HG03196 (cell line): Measurements from ENCODE around the gene PELO.
"Not testable (repeated sequence)": the region's sequence is repeated elsewhere in the genome, so short reads cannot be mapped to it uniquely, and the experiment has no call there.

Source experiments
- ATAC-seq: cut with Tn5 transposase; IDR thresholded peaks from one replicate; pipeline ENCODE4 v1.9.1; 2021; ENCODE audit not compliant: unreplicated experiment

The PELO gene, protein sequence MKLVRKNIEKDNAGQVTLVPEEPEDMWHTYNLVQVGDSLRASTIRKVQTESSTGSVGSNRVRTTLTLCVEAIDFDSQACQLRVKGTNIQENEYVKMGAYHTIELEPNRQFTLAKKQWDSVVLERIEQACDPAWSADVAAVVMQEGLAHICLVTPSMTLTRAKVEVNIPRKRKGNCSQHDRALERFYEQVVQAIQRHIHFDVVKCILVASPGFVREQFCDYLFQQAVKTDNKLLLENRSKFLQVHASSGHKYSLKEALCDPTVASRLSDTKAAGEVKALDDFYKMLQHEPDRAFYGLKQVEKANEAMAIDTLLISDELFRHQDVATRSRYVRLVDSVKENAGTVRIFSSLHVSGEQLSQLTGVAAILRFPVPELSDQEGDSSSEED

DNA sequence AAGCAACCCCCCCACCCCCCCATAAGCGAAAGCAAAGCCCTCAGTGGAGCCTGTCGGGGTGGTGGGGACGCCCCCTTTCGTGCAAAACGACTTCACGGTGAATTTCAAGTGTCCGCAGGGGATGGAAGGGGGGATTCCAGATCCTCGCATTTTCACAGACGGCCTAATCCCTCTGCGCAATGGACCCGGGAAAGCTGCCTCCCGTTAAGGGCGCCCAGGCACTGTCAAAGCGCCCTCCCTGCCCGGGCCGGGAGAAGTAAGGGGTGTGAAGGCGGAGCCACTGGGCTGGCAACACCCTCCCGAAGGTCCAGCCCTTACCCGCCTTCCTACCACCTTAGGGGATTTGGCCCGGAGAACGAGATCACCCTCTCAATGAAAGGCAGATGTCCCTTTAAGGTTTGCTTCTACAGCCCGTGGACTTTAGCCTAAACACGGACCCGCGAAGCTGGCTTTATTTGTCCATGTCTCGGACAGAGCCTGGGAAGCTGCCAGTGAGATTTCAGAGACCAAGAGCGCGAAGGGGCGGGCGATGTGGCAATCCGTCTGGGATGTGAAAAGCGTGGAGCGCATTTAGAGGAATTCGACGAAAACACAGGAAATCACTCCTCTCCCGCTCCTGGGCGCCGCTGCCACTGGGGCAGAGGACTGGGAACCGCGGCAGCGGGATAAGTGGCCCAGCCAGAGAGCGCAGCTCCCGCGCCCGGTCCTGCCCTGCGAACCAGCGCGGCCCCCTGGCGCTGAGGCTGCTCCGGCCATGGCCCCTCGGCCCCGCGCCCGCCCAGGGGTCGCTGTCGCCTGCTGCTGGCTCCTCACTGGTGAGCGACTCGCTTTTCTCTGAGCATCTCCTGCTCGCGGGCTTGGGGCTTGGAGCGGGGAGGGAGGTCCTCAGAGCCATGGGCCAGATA, at the start of gene PELO, which contains the start of gene ITGA1:
Gene PELO, plus strand, starts transcription at position 317 of the 905 bp plus-strand sequence. CDS start 12,479 bp downstream, outside the sequence.
Gene ITGA1, plus strand, starts transcription at position 317 of the 905 bp plus-strand sequence. Its CDS starts 438 bp downstream, at position 755.
- ATAC-seq = peak; percentile 85

DNA sequence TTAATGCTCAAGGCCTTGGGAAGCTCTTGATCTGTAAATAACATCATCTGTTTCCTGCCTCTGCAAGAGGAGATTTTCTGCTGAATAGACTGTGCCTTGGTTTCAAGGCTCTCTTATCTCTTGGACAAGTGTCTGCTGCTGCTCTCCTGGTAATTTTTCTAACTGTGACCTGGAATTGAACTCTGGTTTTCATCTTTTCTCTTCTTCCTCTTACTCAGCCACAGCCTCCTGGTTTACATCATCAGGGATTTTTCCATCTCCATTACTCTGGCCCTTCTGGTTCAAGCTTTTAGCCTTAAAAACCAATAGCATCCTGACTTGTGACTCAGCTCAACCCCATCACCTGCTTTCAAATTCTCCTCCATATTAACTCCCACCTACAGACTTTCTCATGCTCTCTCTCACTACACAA, 49.6 kb upstream of the PELO start:
- ATAC-seq = peak; percentile 80

DNA sequence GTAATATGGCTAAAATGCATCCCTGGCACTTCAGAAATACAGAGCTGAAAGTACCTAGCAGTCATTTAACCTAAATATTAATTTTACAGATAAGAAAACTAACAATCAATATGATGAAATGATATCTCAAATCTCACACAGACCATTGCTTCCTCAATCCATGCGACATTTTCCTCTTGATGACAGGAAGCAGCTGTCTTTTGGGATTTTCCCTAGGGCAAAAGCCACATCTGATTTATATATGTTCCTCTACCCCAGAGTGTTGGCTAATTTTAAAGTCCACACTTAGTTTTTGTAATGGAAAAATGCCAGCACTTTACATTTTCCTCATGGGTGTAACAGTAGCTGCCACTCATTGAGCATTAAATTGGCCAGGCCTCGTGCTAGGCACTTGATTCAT, 47.7 kb upstream of the PELO start:
- no peak for ATAC-seq

DNA sequence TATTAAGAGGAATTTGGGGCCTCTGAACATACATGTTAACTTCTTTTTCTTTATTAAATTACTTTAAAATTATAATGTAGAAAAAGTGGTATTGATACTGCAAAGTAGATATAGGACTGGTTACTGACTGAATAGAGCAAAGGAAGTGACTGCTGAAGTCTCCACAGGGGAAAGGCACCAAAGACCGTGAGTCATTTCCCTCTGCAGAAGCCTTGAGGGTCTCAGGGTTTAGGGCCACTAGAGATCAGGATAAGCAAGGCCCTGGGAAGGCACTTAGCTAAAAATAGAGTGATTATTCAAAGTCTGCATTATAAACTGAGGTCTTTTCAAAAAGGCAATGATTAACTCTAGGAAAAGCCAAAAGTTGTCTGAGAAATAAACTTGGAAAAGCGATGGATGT, 44.7 kb upstream of the PELO start:
- no peak for ATAC-seq

DNA sequence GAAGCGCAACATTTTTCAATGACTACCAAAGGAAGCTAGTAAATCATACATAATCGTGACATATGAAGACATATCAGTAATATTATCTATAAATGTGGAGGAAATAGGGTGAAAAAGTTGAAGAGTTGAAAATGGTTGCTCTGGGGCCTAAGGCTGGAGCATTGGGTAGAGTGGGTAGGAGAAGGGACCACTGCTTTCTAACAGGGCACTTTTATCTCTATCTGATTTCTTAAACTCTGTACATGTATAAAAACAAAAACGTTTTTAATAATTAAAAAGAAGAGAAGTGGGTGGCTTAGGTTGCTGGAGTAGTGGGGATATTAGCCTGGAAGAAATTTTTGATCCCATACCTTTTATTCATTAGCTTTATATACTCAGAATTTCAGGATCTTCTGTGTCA, 44.2 kb upstream of the PELO start:
- no peak for ATAC-seq

DNA sequence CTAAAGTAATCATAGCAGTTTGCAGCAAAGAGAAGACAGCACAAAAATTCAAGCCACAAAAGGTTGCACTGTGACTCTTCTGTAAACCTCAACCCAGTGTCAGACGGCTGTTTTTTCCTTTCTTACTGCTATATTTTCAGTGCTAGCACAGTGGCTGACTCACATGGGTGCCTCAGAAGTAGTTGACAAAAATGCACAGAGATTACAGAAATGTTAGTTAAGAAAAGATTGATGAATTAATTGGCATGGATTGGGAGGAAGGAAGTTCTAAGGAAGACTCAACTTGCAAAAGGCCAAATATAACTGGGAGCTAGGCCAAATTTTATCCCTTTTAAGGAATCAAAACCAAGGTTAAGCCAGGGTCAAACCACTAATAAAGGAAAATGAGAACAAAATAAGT, 43.7 kb upstream of the PELO start:
- peak; percentile 76 for ATAC-seq

DNA sequence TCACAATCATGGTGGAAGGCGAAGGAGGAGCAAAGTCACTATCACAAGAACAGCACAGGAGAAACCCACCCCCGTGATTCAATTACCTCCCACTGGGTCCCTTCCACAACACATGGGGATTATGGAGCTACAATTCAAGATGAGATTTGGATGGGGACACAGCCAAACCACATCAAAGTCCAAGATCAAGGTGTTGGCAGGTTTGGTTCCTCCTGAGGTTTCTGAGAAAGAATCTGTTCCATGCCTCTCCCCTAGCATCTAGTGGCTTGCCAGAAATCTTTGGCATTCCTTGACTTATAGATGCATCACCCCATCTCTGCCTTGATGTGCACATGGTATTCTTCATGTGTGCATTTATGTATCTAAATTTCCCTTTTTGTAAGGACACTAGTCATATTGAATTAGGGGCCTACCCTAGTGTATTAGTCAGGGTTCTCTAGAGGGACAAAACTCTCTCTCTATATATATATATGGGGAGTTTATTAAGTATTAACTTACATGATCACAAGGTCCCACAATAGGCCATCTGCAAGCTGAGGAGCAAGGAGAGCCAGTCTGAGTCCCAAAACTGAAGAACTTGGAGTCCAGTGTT, 42.8 kb upstream of the PELO start:
- ATAC-seq = not testable (repeated sequence)

DNA sequence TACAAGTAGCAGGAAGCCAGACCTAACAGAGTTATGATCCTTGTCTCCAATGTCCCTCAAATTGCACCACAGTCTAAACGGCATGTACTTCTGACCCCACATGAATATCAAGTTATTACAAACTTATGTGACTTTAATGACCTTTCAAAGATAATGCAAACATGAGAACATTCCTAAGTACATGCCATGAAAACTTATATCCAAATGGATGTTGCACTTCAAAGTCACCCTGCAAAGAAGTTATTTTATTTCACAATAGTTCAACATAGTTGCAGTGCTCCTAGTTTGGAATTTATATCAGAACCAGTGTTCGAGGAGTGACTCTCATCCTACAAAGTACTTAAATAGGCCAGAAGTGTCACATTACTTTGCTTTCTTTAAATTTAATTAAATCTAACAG, 41.2 kb upstream of the PELO start:
- no peak for ATAC-seq

DNA sequence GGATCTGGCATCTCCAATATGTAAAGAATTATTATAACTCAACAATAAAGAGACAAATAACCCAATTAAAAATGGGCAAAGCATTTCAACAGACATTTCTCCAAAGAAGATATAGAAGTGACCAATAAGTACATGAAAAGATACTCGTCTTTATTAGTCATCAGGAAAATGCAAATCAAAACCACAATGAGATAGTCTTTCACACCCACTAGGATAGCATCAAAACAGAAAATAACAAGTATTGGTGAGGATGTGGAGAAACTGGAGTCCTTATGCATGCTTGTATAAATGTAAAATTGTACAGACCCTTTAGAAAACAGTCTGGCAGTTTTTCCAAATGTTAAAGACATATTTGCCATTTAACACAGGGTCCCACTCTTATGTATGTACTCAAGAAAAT, 39.1 kb upstream of the PELO start:
- no peak for ATAC-seq

DNA sequence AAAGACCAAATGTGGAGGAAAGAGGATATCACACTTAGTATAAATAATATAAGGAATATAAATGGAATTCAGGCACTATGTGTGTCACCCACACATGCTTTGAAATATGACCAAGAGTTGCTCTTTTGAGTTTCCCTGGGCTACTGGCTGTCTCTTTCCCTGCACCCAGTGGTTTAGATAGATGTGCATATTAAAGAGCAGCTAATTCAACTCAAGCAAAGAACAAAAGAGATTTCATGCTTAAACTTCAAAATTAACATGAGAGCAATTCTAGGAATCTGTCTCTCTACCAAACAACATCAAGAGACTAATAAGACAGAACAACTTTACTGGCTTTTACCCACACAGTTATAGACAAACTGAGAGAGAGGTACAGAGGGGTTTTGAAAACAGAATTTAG, 38.0 kb upstream of the PELO start:
- no peak for ATAC-seq

DNA sequence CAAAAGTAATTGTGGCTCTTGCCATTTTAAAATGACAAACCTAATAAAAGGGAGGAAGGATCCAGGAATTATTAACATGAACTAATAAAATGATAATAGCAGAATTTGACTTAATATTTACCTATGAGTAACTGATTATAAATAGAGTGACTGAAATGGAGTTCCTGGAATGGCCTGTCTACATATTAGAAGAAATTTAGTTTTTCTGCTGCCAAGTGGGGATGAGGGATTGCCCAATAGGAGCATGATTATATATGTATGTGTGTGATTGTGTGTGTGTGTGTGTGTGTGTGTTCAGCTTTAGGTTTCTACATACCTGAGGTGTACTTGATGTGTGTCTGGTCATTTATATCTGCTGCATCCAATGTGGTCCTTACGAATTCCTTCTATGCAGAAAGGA, 36.6 kb upstream of the PELO start:
- ATAC-seq = no peak

DNA sequence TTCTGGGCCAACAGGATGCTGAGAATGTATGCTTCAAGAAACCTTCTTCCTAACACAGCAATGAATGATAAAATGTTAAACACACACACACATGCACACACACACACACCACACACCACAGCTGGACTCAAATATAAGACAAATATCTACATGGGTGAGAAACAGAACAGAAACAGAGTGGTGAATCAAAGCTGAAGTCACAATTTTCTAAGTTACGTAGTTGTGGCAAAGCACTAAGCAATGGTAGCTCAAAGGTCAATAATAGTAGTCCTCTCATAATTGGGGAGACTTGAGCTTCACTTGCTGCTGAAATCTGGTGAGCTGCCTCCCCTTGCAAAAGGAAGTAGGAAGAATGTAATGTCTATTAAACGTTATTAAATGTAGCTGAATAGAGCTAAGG, 33.7 kb upstream of the PELO start:
- no peak for ATAC-seq

DNA sequence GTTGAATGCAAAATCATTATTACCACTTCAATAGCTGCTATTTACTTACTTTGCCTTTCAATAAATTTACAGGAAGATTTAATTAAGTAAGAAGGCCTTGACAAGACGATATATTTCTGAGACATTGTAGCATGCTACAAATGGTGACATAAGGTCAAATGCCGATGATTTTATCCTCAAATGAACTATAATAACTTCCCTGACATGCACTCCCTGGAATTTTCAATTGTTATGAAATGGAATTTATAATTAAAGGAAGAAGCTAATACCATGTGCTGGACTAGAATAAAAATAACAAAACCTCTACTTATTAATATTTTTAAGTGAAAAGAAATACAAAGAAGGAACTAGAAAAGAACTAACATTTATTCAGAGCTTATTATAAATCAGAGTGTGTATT, 30.2 kb upstream of the PELO start:
- ATAC-seq = no peak

DNA sequence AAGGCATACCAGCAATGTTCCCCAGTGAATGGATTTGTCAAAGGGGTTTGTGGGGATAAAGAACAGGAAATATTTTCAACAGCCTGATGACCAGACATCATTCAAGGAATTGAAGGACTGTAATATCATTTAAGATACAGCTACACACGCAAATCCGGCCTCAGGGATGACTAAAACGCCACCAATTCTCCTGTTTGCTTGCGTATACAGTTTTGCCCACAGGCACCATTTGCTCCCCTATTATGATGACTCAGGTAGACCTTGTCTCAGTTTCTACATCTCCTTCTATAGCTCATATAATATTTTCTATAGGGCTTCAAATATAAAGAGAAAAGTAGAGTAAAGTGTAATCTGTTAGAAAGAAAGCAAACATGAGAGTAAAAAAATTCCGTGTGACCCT, 29.7 kb upstream of the PELO start:
- no peak for ATAC-seq

DNA sequence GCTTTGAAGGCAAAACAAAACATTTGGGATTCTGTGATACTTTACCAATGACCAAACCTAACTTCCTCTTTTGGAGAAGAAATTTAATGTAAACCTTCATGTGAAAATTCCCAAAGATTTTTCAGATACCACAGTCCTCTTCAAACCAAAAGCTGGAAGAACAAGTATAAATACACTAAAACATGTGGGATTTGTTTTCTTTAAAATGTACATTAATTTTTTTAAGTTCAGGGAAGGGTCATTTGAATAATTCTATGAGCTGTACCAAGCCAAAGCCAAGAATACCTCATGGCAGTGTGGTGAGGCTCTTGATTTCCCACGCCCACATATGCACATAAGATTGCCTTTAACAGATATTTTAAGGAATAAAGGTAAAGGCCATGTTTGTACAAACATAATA, 28.4 kb upstream of the PELO start:
- no peak for ATAC-seq

DNA sequence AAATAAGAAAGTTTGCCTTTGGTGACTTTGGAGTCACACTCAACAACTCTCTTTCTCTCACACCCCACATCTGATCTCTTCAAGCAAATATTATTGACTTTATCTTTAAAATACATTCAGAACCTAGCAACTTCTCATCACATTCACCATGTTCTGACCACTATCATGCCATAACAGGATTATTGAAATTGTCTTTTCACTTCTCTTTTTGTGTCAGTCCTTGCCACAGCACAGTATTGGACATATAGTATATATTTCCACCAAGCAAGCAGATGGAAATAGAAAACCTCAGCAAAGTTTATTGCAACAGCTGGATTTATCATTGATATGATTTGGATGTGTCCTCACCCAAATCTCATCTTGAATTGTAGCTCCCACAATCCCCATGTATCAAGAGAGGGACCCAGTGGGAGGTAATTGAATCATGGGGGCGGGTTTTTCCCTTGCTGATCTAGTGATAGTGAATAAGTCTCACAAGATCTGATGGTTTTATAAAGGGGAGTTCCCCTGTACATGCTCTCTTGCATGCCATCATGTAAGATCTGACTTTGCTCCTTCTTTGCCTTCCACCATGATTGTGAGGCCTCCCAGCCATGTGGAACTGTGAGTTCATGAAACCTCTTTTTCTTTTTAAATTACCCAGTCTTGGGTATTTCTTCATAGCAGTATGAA, 26.9 kb upstream of the PELO start:
- ATAC-seq = no peak

DNA sequence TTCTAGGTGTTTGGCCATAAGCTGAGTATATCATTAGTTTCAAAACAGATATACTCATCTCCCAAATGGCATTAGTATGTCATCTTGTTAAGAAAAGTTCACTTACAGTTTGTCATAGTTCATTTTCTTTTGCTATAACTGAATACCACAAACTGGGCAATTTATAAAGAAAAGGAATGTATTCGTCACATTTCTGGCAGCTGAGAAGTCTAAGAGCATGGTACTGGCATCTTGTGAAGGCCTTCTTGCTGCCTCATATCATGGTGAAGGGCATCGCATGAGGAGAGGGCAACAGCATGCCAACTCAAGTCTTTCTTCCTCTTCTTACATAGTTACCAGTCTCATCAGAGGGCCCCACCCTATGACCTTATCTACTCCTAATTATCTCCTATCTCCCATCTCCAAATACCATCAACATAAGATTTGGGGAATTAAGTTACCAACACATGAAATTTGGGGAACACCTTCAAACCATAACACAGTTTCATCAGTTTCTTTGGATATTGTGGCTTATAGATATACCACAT, 20.4 kb upstream of the PELO start:
- no peak for ATAC-seq

DNA sequence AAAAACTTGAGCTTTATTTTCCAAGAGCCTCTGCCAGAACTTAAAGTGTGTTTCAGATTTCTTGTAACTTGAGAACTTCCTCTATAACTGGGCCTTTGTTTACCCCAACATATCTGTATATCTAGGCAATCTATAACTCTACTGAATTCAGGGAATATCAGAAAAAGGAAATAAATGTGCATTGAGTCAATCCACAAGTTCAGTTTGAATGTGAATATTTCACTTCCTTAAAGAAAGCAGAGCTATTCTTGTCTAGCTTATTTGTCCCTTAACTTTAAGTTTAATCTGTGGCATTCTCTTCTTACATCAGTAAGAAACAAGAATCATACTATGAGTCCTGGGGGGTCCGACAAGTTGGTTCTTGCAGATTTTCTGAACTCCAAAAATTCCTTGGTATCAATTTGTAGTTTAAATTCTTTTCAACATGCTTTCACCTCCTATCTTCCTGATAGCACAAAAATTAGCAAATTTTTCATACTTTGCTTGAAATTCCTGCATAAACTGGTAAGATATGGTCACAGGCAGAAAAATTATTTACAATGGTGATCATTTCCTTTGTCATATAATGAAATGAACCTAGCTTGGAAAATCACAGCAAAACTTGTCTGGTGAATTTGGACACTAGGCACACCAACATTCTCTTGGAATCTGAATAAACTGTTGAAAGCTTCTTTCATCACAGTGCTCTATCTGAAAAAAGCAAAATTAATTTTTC, 19.8 kb upstream of the PELO start:
- no peak for ATAC-seq

DNA sequence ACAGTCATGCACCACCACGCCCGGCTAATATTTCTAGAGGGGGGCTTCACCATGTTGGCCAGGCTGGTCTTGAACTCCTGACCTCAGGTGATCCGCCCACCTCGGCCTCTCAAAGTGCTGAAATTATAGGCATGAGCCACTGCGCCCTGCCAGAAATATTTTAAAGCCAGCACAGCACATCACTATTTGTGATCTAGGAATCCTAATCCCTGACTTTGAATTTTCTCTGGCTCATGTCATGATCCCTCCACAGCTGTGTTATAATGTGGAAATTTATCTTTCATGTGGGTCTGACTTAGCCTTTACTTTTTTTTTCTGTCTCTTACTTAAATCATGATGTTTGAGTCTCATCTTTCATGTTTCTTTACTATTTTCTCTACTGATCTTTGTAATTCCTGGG, 18.7 kb upstream of the PELO start:
- no peak for ATAC-seq

DNA sequence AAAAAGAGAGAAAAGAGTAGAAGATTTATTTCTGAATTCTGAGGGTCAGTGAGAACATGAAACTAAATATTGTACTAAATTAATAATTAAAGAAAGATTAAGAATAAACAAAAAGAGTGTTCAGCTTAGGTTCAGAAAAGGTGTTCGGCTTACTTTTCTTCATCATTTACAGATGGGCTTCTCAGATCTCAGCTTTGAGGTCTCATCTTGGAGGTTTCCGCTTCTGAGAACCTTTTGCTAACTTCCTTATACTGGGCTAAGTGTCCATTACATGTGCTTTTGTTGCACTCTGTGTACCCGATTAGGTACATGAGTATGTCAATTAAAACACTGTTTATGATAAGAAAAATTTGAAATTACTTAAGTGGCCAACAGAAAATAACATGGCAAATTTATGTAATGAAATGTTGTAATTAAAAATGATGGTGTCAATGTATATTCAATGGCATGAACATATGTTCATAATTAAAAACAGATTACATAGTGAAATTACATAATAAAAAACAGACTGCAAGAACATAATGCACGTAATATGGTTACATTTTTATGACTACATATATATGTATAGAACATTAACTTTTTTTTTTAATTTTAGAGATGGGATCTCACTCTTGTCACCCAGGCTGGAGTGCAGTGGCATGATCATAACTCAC, 17.3 kb upstream of the PELO start:
- ATAC-seq = no peak
